Measurements from ENCODE around the gene TPPP. TPM values are rescaled to one million over a fixed set of nuclear protein-coding genes. Genes with fewer than 3 reads are reported as not detected.

Gene TPPP
- total RNA-seq, 1 experiment from 2014 or later, result 0.12 TPM

DNA sequence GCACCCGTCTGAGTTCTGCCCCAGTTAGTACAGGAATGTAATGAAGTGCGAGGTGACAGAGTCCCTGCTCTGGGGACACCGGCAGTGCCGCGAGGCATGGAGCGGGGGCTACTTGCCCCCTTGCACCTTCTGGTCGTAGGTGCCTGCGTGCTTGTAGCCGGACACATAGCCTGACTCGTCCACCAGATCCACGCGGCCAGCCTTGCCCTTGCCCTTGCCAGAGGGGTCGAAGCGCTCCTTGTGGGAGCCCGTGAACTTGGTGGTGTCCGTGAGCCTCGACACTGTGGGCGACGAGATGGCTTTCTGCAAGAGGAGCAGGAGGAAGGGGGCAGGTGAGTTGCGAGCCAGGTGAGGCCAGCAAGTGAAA, 28.2 kb downstream of the TPPP start:
- ChIA-PET POLR2A (no interaction called here), CTCF (interaction anchor here (0.7 kb wide), 1 partner anchor 240 kb away, joined by 3 read pairs; no protein-coding TSS in a partner anchor)
- intact Hi-C loops (cut with micrococcal nuclease), result no loop called here
- Mint-ChIP-seq H3K36me3 (ENCODE audit: insufficient read depth, unreplicated experiment) (peaks cover 27% of the 10 kb centered on the region), H3K27ac (ENCODE audit: low read depth, unreplicated experiment) (no peak overlapping the region), H3K27me3 (ENCODE audit: insufficient read depth, unreplicated experiment) (no peaks in the 10 kb centered on the region), H3K4me1 (ENCODE audit: insufficient read depth, unreplicated experiment) (no peaks in the 10 kb centered on the region), H3K9me3 (ENCODE audit: unreplicated experiment) (no peaks in the 10 kb centered on the region), H3K4me3 (ENCODE audit: unreplicated experiment) (no peak overlapping the region)
- no TSS peak for BruUV-seq (replicated peaks)
- DNase-seq (ENCODE audit: unreplicated experiment), result no peak
- TF ChIP-seq, protein P1, sequence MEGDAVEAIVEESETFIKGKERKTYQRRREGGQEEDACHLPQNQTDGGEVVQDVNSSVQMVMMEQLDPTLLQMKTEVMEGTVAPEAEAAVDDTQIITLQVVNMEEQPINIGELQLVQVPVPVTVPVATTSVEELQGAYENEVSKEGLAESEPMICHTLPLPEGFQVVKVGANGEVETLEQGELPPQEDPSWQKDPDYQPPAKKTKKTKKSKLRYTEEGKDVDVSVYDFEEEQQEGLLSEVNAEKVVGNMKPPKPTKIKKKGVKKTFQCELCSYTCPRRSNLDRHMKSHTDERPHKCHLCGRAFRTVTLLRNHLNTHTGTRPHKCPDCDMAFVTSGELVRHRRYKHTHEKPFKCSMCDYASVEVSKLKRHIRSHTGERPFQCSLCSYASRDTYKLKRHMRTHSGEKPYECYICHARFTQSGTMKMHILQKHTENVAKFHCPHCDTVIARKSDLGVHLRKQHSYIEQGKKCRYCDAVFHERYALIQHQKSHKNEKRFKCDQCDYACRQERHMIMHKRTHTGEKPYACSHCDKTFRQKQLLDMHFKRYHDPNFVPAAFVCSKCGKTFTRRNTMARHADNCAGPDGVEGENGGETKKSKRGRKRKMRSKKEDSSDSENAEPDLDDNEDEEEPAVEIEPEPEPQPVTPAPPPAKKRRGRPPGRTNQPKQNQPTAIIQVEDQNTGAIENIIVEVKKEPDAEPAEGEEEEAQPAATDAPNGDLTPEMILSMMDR (IDR thresholded peaks at IDR 0.05; ENCODE audit: unreplicated experiment), result no peak

DNA sequence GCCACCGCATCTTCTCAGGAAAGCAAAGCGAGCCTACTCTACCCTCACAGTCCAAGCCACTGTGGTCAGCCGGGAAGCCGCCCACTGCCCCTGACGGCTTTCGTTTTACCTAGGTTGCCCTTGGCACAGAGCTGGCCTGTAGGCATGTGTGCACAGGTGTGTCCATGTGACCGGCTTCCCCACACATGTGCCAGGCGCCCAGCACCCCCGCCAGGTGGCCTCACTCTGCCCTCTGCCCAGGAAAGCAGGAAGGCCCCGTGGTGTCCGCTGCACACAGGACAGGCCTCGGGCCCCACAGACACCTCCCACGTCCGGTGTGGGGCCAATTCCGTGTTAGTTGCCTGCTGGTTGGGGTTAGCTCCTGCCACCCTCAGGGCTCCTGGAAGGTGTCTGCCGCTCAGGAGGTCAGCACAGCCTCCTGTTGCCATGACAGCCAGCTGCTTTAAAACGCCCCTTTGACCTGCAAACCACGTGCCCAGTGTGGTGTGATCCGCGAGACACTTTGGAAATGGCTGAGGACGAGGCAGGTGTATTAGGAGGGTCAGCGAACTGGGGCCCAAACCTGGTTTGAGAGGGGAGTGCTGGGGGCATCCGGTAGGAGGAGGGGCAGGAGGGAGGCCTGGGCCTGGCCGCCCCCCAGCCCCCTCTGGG, 28.7 kb downstream of the TPPP start:
- ChIA-PET POLR2A (no interaction called here), CTCF (interaction anchor here (0.7 kb wide), 1 partner anchor 240 kb away, joined by 3 read pairs; no protein-coding TSS in a partner anchor)
- H3K27me3 Mint-ChIP-seq (ENCODE audit: insufficient read depth, unreplicated experiment), result no peaks in the 10 kb centered on the region
- H3K4me1 Mint-ChIP-seq (ENCODE audit: insufficient read depth, unreplicated experiment), result no peaks in the 10 kb centered on the region
- H3K9me3 Mint-ChIP-seq (ENCODE audit: unreplicated experiment), result no peaks in the 10 kb centered on the region
- H3K4me3 Mint-ChIP-seq (ENCODE audit: unreplicated experiment), result no peak overlapping the region
- no peak overlapping the region for H3K27ac Mint-ChIP-seq (ENCODE audit: low read depth, unreplicated experiment)
- no peak for DNase-seq (ENCODE audit: unreplicated experiment)
- TF ChIP-seq, protein P1 (IDR thresholded peaks at IDR 0.05; ENCODE audit: unreplicated experiment), result no peak
- intact Hi-C loops (cut with micrococcal nuclease), result no loop called here
- peaks cover 29% of the 10 kb centered on the region for H3K36me3 Mint-ChIP-seq (ENCODE audit: insufficient read depth, unreplicated experiment)
- no TSS peak for BruUV-seq (replicated peaks)

DNA sequence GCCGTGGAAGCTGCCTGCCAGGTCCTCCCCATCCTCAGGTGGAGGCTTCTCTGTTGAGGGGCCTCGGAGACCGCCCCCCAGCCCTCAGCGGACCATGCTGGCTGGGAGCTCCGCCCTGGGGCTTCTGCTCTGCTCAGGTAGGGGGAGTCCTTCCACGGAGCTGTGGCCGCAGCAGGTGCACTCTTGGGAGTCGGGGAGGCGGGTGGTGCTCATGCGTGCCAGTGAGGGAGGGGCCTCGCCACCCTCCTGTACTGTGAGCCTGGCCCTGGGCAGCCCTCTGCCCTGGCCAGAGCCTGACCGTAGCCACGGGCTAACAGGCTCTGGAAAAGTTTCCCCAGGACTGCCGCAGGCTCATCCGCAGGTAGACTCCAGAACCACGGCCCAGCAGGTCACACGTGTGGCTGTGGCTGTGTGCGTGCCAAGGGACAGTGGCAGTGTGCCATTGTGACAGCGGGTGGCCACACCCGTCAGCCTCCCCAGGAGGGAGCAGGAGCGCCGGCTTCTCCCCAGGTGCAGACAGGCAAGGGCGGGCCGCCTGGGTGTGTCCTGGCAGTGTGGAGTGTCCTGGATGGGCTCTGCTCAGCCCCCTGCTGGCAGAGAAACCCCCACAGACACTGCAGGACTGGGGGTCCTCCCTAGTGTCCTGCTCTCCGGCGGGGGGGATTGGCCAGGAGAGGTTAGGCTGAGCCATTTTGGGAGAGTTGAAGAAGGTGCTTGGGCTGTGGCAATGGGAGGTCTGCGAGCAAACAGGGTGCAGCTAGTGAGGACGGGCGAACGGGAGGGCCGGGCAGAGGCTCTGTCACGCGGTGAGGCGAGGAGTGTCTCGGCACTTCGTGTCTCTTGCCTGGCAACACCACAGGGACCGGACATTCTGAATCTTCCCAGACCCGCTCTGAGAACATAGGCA, 29.5 kb downstream of the TPPP start:
- intact Hi-C loops (cut with micrococcal nuclease), result no loop called here
- no TSS peak for BruUV-seq (replicated peaks)
- Mint-ChIP-seq H3K27ac (ENCODE audit: low read depth, unreplicated experiment) (no peak overlapping the region), H3K27me3 (ENCODE audit: insufficient read depth, unreplicated experiment) (no peaks in the 10 kb centered on the region), H3K4me3 (ENCODE audit: unreplicated experiment) (no peak overlapping the region), H3K4me1 (ENCODE audit: insufficient read depth, unreplicated experiment) (no peaks in the 10 kb centered on the region), H3K9me3 (ENCODE audit: unreplicated experiment) (no peaks in the 10 kb centered on the region), H3K36me3 (ENCODE audit: insufficient read depth, unreplicated experiment) (peaks cover 29% of the 10 kb centered on the region)
- ChIA-PET CTCF (no interaction called here), POLR2A (no interaction called here)
- no peak for DNase-seq (ENCODE audit: unreplicated experiment)
- TF ChIP-seq, protein P1 (IDR thresholded peaks at IDR 0.05; ENCODE audit: unreplicated experiment), result no peak

DNA sequence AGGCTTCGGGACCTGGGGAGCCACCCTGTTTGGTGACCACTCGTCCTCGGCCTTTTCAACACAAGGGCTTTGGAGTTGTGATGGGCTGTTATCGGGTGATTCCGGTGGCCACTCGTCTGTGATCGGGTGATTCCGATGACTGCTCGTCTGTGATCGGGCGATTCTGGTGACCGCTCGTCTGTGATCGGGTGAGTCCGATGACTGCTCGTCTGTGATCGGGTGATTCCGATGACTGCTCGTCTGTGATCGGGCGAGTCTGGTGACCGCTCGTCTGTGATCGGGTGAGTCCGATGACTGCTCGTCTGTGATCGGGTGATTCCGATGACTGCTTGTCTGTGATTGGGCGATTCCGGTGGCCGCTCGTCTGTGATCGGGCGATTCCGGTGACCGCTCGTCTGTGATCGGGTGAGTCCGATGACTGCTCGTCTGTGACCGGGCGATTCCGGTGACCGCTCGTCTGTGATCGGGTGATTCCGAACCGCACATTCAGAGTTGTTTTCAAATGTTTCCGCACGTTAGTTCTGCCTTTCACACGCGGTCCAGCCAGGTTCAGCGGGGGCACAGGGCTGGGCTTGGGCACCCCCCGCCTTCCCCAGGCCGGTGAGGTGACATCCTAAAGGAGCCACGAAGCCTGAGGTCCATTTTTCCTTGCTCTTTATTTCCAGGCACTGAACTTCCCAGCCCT, 30.3 kb downstream of the TPPP start:
- CTCF ChIA-PET, result no interaction called here
- peaks cover 29% of the 10 kb centered on the region for H3K36me3 Mint-ChIP-seq (ENCODE audit: insufficient read depth, unreplicated experiment)
- no peaks in the 10 kb centered on the region for H3K9me3 Mint-ChIP-seq (ENCODE audit: unreplicated experiment)
- TF ChIP-seq, protein P1 (IDR thresholded peaks at IDR 0.05; ENCODE audit: unreplicated experiment), result no peak
- no peak overlapping the region for H3K4me3 Mint-ChIP-seq (ENCODE audit: unreplicated experiment)
- BruUV-seq (replicated peaks), result no TSS peak
- H3K27me3 Mint-ChIP-seq (ENCODE audit: insufficient read depth, unreplicated experiment), result no peaks in the 10 kb centered on the region
- POLR2A ChIA-PET, result no interaction called here
- no peak overlapping the region for H3K27ac Mint-ChIP-seq (ENCODE audit: low read depth, unreplicated experiment)
- intact Hi-C loops (cut with micrococcal nuclease), result no loop called here
- DNase-seq (ENCODE audit: unreplicated experiment), result no peak
- H3K4me1 Mint-ChIP-seq (ENCODE audit: insufficient read depth, unreplicated experiment), result peaks cover 2% of the 10 kb centered on the region
